Measurements from ENCODE around the gene ITM2B.

The ITM2B gene

DNA sequence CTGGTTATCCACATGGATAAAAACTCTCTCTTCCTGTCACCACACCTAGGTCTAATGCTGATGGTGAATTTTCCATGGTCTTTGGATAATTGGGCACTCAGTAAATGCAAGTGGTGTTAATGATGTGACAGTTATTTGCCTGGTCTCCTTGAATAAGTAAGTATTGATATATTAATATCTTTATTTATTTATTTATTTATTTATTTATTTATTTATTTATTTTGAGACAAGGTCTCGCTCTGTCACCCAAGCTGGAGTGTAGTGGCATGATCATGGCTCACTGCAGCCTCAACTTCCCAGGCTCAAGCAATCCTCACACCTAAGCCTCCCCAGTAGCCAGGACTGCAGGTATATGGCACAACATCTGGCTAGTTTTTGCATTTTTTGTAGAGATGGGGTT lies 46.3 kb upstream of the ITM2B start:
- Histone ChIP-seq H3K4me2 (ENCODE audit: low read depth, low read length, poor library complexity, severe bottlenecking) (no peak overlapping the region), H2AFZ (ENCODE audit: low read depth, low read length, severe bottlenecking) (no peak overlapping the region), H4K20me1 (ENCODE audit: low read depth, low read length) (no peaks in the 10 kb centered on the region), H3K9me2 (replicated peaks; ENCODE audit: insufficient read depth, low read length) (no peaks in the 10 kb centered on the region), H3K4me3 (ENCODE audit: insufficient read depth, low read length, poor library complexity, severe bottlenecking) (no peak overlapping the region), H3K9ac (ENCODE audit: low read length) (no peak overlapping the region), H3K36me3 (ENCODE audit: low read length) (no peaks in the 10 kb centered on the region), H3K27me3 (ENCODE audit: low read length) (no peaks in the 10 kb centered on the region), H3K79me2 (ENCODE audit: insufficient read depth, low read length) (no peaks in the 10 kb centered on the region), H3K9me3 (ENCODE audit: insufficient read depth, low read length) (no peaks in the 10 kb centered on the region), H3K27ac (ENCODE audit: low read depth, low read length) (no peak overlapping the region), H3F3A (ENCODE audit: insufficient read depth) (no peaks in the 10 kb centered on the region)
- no peak for TF ChIP-seq EZH2phosphoT487 (conservative IDR thresholded peaks at IDR 0.05; ENCODE audit: low read length)
- no peak for TF ChIP-seq CTCF (IDR thresholded peaks at IDR 0.05; ENCODE audit: insufficient read depth, low read length, poor library complexity, severe bottlenecking)

DNA sequence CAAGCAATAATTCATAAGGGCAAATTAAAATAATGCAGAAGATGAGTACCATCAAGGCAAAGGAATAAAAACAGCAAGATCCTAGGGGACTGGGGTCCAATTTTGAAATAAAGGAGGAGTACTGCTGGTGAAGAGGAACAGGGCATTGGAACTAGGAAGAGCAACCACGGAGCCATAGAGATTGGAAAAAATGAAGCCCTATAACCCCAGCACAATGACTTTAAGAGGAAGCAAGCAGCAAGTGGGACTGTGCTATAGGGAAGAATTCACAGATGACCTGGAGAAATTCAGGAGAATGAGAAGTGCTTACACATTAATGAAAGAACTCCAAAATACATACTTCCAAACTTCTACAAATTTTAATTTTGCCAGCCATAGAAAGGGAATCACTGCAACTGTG lies 44.9 kb upstream of the ITM2B start:
- no peak overlapping the region for H3K4me3 ChIP-seq (ENCODE audit: insufficient read depth, low read length, poor library complexity, severe bottlenecking)
- no peaks in the 10 kb centered on the region for H3F3A ChIP-seq (ENCODE audit: insufficient read depth)
- no peaks in the 10 kb centered on the region for H3K9me2 ChIP-seq (replicated peaks; ENCODE audit: insufficient read depth, low read length)
- no peaks in the 10 kb centered on the region for H4K20me1 ChIP-seq (ENCODE audit: low read depth, low read length)
- H3K27me3 ChIP-seq (ENCODE audit: low read length): no peaks in the 10 kb centered on the region
- no peak overlapping the region for H3K9ac ChIP-seq (ENCODE audit: low read length)
- H3K79me2 ChIP-seq (ENCODE audit: insufficient read depth, low read length): no peaks in the 10 kb centered on the region
- no peaks in the 10 kb centered on the region for H3K36me3 ChIP-seq (ENCODE audit: low read length)
- H3K4me2 ChIP-seq (ENCODE audit: low read depth, low read length, poor library complexity, severe bottlenecking): no peak overlapping the region
- no peak overlapping the region for H2AFZ ChIP-seq (ENCODE audit: low read depth, low read length, severe bottlenecking)
- no peak overlapping the region for H3K27ac ChIP-seq (ENCODE audit: low read depth, low read length)
- no peaks in the 10 kb centered on the region for H3K9me3 ChIP-seq (ENCODE audit: insufficient read depth, low read length)
- TF ChIP-seq EZH2phosphoT487 (conservative IDR thresholded peaks at IDR 0.05; ENCODE audit: low read length) (no peak), CTCF (IDR thresholded peaks at IDR 0.05; ENCODE audit: insufficient read depth, low read length, poor library complexity, severe bottlenecking) (no peak)

DNA sequence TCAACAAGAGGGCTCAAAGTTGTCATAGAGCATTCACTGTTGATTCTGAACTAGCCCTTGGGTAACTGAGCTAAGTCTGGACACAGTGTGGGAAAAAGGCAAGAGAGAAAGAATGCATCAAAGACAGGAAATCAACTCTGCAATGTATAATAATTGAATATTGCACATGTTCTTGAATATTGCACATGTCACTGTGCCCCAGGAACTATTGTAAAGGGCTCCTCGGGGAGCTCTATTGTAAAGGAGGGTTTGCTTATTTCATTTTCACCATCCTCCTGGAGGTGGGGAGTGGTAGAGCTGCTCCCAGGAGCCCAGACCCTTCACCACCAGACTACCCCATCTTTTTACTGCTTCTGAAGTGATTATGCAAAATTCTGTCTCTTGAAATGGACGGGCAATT lies 44.4 kb upstream of the ITM2B start:
- Histone ChIP-seq H3K27me3 (ENCODE audit: low read length) (no peaks in the 10 kb centered on the region), H3K27ac (ENCODE audit: low read depth, low read length) (no peak overlapping the region), H3K4me3 (ENCODE audit: insufficient read depth, low read length, poor library complexity, severe bottlenecking) (no peak overlapping the region), H3K79me2 (ENCODE audit: insufficient read depth, low read length) (no peaks in the 10 kb centered on the region), H4K20me1 (ENCODE audit: low read depth, low read length) (no peaks in the 10 kb centered on the region), H3K9ac (ENCODE audit: low read length) (no peak overlapping the region), H3F3A (ENCODE audit: insufficient read depth) (no peaks in the 10 kb centered on the region), H3K9me2 (replicated peaks; ENCODE audit: insufficient read depth, low read length) (no peaks in the 10 kb centered on the region), H3K4me2 (ENCODE audit: low read depth, low read length, poor library complexity, severe bottlenecking) (no peak overlapping the region), H2AFZ (ENCODE audit: low read depth, low read length, severe bottlenecking) (no peak overlapping the region), H3K36me3 (ENCODE audit: low read length) (no peaks in the 10 kb centered on the region), H3K9me3 (ENCODE audit: insufficient read depth, low read length) (no peaks in the 10 kb centered on the region)
- TF ChIP-seq CTCF (IDR thresholded peaks at IDR 0.05; ENCODE audit: insufficient read depth, low read length, poor library complexity, severe bottlenecking): no peak

GRCh38 chr13:48189171-48189570 lies 43.8 kb upstream of the ITM2B start:
- Histone ChIP-seq H3K9me2 (replicated peaks; ENCODE audit: insufficient read depth, low read length) (no peaks in the 10 kb centered on the region), H3K4me2 (ENCODE audit: low read depth, low read length, poor library complexity, severe bottlenecking) (no peak overlapping the region), H3K27me3 (ENCODE audit: low read length) (no peaks in the 10 kb centered on the region), H3K27ac (ENCODE audit: low read depth, low read length) (no peak overlapping the region), H4K20me1 (ENCODE audit: low read depth, low read length) (no peaks in the 10 kb centered on the region), H3K79me2 (ENCODE audit: insufficient read depth, low read length) (no peaks in the 10 kb centered on the region), H3K4me3 (ENCODE audit: insufficient read depth, low read length, poor library complexity, severe bottlenecking) (no peak overlapping the region), H3K9me3 (ENCODE audit: insufficient read depth, low read length) (no peaks in the 10 kb centered on the region), H2AFZ (ENCODE audit: low read depth, low read length, severe bottlenecking) (no peak overlapping the region), H3K9ac (ENCODE audit: low read length) (no peak overlapping the region), H3F3A (ENCODE audit: insufficient read depth) (no peaks in the 10 kb centered on the region), H3K36me3 (ENCODE audit: low read length) (no peaks in the 10 kb centered on the region)
- TF ChIP-seq EZH2phosphoT487 (conservative IDR thresholded peaks at IDR 0.05; ENCODE audit: low read length): no peak

All from SU-DHL-6 (cell line).